Fibroblast of pulmonary artery (primary cell): ENCODE results near the gene GPC3.

Experiments
- DNase-seq: peaks from one replicate; pipeline ENCODE4 v3.0.0-alpha.2; 2010; ENCODE audit warnings: low read depth
- H3K4me3 ChIP-seq: replicated peaks from 2 replicates; pipeline ENCODE4 v1.5.1; 2011; ENCODE audit warnings: low read depth, mild to moderate bottlenecking, control low read depth, low read length, moderate library complexity
- CTCF ChIP-seq: IDR thresholded peaks from 2 replicates; pipeline ENCODE4 v1.5.1; 2011; ENCODE audit warnings: mild to moderate bottlenecking, control low read depth, low read length, inconsistent platforms; ENCODE audit errors: missing control alignments

Gene GPC3

DNA sequence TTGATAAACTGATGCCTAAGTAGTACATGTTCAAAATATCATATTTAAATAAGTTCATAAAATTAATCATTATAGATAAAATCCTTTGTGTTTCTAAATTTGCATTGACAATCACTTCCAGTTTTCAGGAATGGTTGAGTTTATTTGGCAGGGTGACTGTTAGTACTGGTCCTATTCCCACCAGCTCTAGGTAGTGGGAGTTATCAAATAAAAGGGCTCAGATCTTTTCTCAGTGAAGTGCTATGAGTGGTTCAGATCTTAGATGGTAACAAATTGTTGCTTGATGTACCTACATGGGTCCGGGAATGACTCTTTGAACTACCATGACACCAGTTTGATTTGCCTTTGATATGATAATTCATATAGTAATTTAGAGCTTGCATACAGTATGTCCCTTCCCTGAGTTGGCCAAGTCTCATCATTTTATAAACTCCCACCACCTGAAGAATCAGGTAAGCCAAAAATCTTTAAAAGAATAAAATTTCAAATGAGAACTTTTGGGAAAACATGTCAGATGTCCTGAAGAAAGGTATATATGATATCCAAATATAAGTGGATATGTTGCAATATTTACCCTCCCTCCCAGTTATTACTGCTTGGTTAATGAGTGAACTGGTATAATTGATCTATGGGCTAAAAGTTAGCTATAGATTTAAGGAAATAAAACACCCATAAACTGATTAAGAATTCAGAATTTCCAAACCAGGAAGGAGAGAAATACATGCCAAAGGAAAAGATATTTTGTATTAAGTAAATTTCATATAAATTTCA is 28.6 kb downstream of the GPC3 start:
- TF ChIP-seq CTCF: no peak
- no peak overlapping the region for H3K4me3 ChIP-seq
- no peak for DNase-seq

DNA sequence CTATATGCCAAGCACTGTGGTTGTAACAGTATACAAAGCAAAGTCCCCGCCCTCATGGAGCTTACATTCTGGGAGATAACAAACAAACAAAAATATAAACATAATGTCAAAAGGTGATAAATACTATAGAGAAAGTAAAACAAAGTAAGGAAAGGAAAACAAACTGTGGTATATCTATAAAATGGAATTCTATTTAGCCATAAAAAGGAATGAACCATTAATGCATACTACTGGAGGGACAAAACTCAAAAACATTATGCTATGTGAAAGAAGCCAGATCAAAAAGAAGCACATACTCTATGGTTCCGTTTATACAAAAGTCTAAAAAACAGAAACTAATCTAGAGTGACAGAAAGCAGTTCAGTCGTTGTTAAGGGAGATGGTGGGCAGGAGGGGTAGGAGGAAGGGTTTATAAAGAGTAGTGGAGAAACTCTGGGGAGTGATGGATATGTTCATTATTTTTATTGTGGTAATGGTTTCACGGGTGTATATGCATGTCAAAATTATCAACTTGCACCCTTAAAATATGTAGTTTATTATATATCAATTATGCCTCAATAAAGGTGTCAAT is 31.5 kb downstream of the GPC3 start:
- no peak for DNase-seq
- H3K4me3 ChIP-seq: no peak overlapping the region
- no peak for TF ChIP-seq CTCF

- DNase-seq: no peak
- TF ChIP-seq CTCF: no peak
- H3K4me3 ChIP-seq: no peak overlapping the region
Observed at GRCh38 chrX:133953078-133953477, 32.3 kb downstream of the GPC3 start.

GRCh38 chrX:133951098-133951497 is 34.3 kb downstream of the GPC3 start:
- H3K4me3 ChIP-seq: no peak overlapping the region
- no peak for TF ChIP-seq CTCF
- no peak for DNase-seq

- no peak for TF ChIP-seq CTCF
- DNase-seq: no peak
- H3K4me3 ChIP-seq: no peak overlapping the region
Observed at GRCh38 chrX:133950214-133950613, 35.2 kb downstream of the GPC3 start.

DNA sequence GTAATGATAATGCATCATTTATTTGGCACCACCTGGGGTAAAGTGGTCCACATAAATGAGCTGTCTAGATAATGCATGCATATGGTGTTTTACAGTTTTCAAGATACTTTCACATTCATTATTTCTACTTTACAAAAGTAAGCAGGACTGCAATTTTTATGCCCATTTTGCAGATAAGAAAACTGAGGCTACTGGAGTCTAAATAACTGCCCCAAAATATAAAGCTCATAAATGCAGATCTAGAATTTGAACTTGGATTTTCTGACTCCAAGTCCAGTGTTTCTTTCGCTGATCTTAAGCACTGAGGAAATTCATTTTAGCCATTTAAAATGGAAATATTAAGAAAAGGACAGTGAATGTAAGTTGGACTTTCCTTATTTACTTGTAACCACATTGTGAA is 36.5 kb downstream of the GPC3 start:
- DNase-seq: no peak
- no peak overlapping the region for H3K4me3 ChIP-seq
- no peak for TF ChIP-seq CTCF

GRCh38 chrX:133947996-133948395 is 37.4 kb downstream of the GPC3 start:
- TF ChIP-seq CTCF: no peak
- H3K4me3 ChIP-seq: no peak overlapping the region
- no peak for DNase-seq
